Activated naive CD8-positive, alpha-beta T cell treated with anti-CD3 and anti-CD28 coated beads, Interleukin-2, amount 50 U/mL, for 16 hours (primary cell): ENCODE measurements around the gene DNMT3L.
"Not testable (repeated sequence)": the region's sequence is repeated elsewhere in the genome, so short reads cannot be mapped to it uniquely, and the experiment has no call there.

ENCODE experiments used
- DNase-seq: peaks from one replicate; pipeline ENCODE4 v3.0.0-alpha.2; 2020; ENCODE audit warnings: low read depth, low spot score

The DNMT3L gene

DNA sequence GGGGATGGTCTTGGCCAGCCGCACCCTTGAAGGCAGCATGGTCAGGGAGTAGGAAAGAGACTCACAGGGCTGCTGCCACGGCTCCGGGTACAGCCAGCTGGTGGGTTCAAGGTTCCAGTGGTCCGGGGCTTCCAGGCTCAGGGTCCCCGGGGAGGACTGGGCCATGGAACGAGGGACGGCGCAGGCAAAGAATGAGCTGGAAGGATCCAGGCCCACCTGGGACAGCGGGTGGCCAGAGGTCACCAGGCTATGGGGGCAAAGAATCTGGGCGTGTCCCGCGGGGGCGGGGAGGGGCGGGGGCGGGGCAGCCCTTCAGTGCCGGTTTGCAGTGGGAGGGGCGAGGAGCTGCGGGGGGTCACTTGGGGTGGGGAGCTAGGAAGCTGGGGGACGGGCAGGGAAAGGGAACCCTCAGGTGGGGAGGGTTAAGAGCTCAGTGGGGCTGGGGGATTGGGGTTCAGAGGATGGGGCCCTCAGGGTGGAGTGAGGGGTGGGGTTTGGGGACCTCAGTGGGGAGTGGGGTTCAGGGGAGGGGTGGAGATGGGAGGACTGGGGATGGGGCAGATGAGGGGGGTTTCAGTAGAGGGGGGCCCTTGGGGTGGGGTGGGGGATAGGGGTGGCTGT is at the start of gene DNMT3L:
Gene DNMT3L (minus strand): TSS at position 223 of the 621 bp plus-strand sequence. CDS start 638 bp downstream, outside the sequence.
- DNase-seq = no peak

DNA sequence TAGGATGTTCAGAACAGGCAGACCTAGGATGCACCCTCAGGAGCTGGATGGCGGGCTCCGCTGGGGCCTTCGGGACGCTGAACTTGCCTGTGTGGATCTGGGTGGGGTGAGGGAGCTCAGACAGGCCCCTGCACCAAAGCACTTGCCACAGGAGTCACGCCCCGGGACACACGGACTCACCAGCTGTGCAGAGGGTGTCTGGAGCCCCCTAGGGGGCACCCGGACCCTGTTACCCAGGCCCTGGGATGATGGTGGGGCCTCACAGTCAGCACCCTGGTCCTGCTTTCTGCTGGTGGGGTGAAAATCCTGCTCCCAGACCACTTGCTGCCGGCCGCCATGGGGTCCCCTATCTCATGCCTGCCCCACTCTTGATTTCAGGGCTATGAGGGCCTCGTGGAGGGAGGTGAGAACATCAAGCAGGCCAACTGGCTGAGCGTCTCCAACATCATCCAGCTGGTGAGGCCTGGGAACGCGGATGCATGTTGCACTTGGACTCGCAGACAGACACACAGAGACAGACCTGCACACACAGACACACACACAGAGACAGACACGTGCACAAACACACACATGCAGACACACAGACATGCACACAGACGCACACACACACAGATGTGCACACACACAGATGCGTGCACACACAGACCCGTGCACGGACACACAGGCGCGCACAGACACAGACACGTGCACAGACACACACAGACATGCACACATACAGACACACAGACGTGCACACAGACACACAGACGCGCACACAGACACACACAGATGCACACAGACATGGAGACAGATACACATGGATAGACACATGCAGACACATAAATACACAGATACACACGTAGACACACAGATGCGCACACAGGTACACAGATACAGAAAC is 49.2 kb upstream of the DNMT3L start:
- no peak for DNase-seq

GRCh38 chr21:44306936-44307704 is 45.4 kb upstream of the DNMT3L start:
- DNase-seq = no peak

- DNase-seq = no peak
These were observed 44.0 kb upstream of the DNMT3L start for GRCh38 chr21:44305691-44306090.

- DNase-seq = no peak
These were observed 43.2 kb upstream of the DNMT3L start for GRCh38 chr21:44304877-44305293.

GRCh38 chr21:44304011-44304616 is 42.4 kb upstream of the DNMT3L start:
- no peak for DNase-seq

DNA sequence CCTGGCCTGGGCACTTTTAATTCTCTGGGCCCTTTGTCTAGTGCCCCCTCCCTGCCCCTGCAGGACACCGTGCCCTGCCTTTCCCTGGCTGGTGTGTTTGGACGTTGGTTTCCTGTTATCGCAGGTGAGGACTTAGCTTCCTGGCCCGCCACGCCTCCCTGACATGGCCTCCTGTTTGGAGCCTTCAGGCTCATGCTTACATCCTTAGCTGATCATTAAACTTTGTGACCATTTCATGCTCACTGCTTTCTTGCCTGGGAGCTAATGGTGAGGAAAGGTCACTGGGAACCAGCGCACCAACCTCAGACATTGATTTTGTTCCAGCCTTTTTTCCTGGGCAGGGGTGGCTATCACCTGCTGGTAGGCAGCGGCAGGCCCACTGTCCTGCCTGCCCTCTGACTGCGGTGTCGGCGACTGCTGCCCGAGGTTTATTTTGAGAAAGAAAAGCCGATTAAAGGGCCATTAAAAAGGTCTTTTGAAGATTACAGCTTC is 41.8 kb upstream of the DNMT3L start:
- no peak for DNase-seq

GRCh38 chr21:44302573-44303401 is 41.1 kb upstream of the DNMT3L start:
- DNase-seq = not testable (repeated sequence)

GRCh38 chr21:44301961-44302406 is 40.3 kb upstream of the DNMT3L start:
- no peak for DNase-seq

DNA sequence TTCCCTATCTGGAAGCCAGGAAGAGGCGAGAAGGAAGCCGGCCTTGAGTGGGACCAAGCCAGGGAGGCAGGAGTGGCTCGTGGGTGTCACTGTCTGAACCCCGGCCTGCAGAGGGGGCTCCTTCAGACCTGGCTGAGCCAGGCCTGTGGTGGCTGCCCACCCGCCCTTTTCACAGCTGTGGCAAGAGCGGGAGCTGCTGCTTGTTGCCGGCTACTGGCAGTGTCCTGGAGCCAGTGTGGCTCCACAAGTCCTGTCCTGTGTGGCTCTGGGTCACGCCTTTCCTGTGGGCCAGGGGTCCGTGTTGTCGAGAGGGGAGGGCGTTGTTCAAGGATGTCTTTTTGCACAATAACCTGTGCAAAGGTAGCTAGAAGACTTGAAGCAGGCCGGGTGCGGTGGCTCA is 39.4 kb upstream of the DNMT3L start:
- DNase-seq = no peak

DNA sequence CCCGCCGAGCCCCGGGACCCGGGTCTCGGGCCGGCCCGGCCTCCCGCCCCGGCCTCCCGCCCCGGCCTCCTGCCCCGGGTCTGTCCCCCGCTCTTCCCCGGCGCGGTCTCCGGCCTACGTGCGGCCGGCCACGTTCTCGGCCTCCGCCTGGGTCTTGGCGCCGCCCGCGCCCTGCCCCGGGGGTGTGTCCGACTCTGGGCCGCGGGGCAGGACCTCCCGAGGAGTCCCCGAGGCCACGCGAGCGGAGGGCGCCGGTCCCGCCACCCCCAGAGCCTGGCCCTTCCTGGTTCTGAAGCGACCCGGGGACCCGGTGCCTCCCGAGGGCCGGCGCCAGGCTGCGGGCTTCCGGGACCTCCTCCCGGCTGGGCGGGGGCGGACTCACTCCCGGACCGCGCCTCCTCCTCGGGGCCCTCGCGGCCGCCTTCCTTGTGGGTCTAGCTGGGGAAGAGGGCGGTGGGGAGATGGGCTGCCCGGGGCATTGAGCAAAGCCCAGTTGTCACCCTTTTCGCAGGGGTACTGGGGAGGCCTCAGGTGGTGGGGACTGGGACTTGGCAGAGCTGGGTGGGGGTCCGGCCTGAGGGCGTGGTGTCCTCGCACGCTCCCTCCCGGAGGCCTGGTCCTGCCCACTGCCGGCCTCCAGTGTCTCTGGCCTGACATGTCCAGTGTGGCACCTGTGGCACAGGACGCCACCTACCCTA is 38.7 kb upstream of the DNMT3L start:
- DNase-seq = peak; percentile 19

DNA sequence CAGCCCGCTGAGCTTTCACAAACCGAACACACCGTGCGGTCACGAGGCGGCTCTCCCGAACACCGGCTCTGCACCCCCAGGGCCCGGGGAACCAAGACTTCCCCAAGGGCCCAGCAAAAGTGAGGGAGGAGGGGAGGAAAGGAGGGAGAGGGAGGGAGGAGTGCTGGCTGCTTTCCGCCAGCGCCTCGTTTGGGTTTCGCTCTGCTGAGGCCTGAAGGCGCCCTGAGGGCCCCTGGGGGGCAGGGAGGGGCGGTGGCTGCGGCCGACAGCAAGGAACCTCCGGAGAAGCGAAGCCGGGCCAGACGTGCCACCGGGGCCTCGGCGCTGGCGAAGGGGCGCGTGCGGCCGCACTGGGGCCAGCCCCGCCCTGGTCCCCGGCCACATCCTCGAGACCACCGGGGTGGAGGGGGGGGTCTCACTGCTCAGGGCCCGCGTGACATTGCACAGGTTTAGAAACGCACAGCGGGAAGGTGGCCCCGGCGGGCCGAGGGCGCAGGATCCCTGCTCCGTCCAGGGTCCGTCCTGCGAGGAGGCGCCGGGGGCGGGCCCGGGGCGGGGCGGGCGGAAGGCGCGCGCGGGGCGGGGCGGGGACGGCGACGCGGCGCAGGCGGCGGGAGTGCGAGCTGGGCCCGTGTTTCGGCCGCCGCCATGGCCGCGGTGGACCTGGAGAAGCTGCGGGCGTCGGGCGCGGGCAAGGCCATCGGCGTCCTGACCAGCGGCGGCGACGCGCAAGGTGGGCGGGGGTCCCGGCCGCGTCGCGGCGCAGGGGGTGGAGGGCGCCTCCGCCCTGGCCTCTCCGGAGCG is 38.0 kb upstream of the DNMT3L start, which contains the start of gene PFKL:
Gene PFKL (plus strand): TSS at position 596 of the 804 bp plus-strand sequence. CDS start 53 bp downstream, at position 649.
- DNase-seq = no peak

GRCh38 chr21:44299085-44299457 is 37.4 kb upstream of the DNMT3L start:
- DNase-seq = no peak

DNA sequence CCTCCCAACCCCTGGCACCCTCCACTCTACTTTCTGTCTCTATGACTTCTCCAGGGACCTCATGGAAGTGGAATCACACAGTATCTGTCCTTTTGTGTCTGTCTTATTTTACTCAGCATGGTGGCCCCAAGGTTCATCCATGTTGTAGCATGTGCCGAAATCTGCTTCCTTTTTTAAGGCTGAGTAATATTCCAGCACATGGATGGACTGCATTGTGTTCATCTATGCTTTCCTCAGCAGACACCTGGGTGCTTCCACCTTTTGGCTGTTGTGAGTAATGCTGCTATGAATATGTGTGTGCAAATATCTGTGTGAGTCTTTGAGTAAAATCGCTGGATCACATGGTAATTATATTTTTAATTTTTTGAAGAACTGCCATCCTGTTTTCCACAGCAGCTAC is 36.6 kb upstream of the DNMT3L start:
- DNase-seq = no peak

DNA sequence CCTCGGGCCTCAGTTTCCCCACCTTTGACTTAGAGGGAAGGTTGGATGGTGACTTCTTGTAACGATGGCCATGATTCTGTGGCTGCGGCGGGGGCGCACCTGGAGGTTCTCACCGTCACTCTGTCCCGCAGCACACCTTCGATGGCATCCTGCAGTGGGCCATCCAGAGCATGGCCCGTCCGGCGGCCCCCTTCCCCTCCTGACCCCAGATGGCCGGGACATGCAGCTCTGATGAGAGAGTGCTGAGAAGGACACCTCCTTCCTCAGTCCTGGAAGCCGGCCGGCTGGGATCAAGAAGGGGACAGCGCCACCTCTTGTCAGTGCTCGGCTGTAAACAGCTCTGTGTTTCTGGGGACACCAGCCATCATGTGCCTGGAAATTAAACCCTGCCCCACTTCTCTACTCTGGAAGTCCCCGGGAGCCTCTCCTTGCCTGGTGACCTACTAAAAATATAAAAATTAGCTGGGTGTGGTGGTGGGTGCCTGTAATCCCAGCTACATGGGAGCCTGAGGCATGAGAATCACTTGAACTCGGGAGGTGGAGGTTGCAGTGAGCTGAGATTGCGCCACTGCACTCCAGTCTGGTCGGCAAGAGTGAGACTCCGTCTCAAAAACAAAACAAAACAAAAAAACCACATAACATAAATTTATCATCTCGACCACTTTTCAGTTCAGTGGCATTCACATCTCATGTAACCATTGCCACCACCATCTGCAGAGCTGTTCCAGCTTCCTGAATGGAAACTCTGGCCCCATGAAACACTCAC is 36.0 kb upstream of the DNMT3L start:
- DNase-seq = peak; percentile 34

- DNase-seq = no peak
These were observed 35.2 kb upstream of the DNMT3L start for GRCh38 chr21:44296916-44297315.

GRCh38 chr21:44296103-44296519 is 34.4 kb upstream of the DNMT3L start:
- no peak for DNase-seq

GRCh38 chr21:44295646-44296045 is 33.9 kb upstream of the DNMT3L start:
- no peak for DNase-seq
